GM12873 (cell line): Measurements from ENCODE around the gene LIM2.

Experiments used
- CTCF ChIP-seq: IDR thresholded peaks from 2 replicates; pipeline ENCODE4 v1.5.1; 2012; ENCODE audit warnings: low read depth, mild to moderate bottlenecking, moderate library complexity, low read length, control low read depth; ENCODE audit not compliant: insufficient read depth; ENCODE audit errors: missing control alignments

The LIM2 gene

GRCh38 chr19:51367255-51367564 is 20.6 kb downstream of the LIM2 start:
- TF ChIP-seq CTCF, result no peak

- TF ChIP-seq CTCF, result no peak
Observed at GRCh38 chr19:51366389-51367254, 21.2 kb downstream of the LIM2 start.

- no peak for TF ChIP-seq CTCF
Observed at GRCh38 chr19:51365965-51366388, 21.8 kb downstream of the LIM2 start, which contains the start of gene ETFB. TSS of gene ETFB (minus strand) at chr19:51366388. CDS start at chr19:51366326, 62 bp downstream.

- no peak for TF ChIP-seq CTCF
Observed at GRCh38 chr19:51365211-51365964, 22.4 kb downstream of the LIM2 start.

- no peak for TF ChIP-seq CTCF
Observed at GRCh38 chr19:51364200-51365106, 23.3 kb downstream of the LIM2 start.

- no peak for TF ChIP-seq CTCF
Observed at GRCh38 chr19:51361239-51361638, 26.5 kb downstream of the LIM2 start.
